Nephron progenitor cell (in vitro differentiated cells): ENCODE measurements around the gene ELOVL6.

Experiments
- DNase-seq: peaks from one replicate; pipeline ENCODE4 v3.0.0; 2021
- H3K27ac Mint-ChIP-seq: 2 replicates; pipeline ENCODE4 v1.8.0; 2021; ENCODE audit warnings: mild to moderate bottlenecking, moderate library complexity, mixed read lengths
- H3K27me3 Mint-ChIP-seq: 2 replicates; pipeline ENCODE4 v1.8.0; 2021; ENCODE audit warnings: mild to moderate bottlenecking, low read depth, mixed read lengths; ENCODE audit not compliant: poor library complexity
- H3K36me3 Mint-ChIP-seq: 2 replicates; pipeline ENCODE4 v1.8.0; 2021; ENCODE audit warnings: low read depth, mixed read lengths
- H3K4me1 Mint-ChIP-seq: 2 replicates; pipeline ENCODE4 v1.8.0; 2021; ENCODE audit warnings: mixed read lengths
- H3K4me3 Mint-ChIP-seq: 2 replicates; pipeline ENCODE4 v1.8.0; 2021; ENCODE audit warnings: mild to moderate bottlenecking, moderate library complexity, mixed read lengths
- H3K9me3 Mint-ChIP-seq: 2 replicates; pipeline ENCODE4 v1.8.0; 2021; ENCODE audit warnings: mild to moderate bottlenecking, moderate library complexity, mixed read lengths
- TF ChIP-seq, protein P1 (sequence below): fragments of 200-600 bp; sonication (generic); IDR thresholded peaks from 2 replicates; pipeline ENCODE4 v1.5.0; 2021; ENCODE audit warnings: antibody characterized with exemption

Gene ELOVL6

DNA sequence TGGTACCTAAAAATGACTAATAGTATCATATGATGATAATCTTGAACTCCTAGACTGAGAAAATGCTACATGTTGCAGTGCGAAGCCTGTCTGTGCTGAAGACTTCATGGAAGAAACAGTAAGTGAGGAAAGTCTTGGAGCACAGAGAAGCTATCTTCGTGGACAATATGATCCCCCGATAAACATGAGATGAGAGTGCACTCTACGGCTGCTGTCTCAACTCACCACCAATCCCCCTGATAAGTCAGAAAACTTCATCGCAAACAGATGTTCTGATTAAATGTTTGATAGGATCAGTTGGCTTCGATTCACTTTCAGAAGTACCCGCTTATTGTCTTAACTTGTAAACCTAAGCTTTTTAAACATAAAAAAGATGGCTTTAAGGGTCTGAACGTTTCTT, 130.2 kb downstream of the ELOVL6 start:
- H3K4me3 Mint-ChIP-seq: no peak overlapping the region
- peaks cover 54% of the 10 kb centered on the region for H3K36me3 Mint-ChIP-seq

DNA sequence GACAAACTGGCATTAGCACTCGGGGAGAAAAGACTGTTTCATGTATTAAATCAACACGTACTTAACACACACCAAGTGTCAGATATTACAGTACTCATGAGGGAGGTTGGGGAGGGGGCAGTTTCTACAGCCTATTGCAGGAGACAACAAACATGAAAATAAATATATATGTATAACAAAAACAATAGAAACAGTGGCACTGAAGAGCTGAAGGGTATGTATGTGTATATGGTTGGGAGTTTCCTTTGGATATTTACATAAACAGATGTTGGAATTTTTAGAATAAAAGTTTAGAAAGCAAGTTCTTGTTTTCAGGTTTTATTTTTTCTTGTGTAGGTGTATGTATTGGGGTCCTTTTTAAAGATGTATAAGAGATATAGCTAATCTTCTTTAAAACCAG, 133.5 kb downstream of the ELOVL6 start:
- no peak overlapping the region for H3K27ac Mint-ChIP-seq
- TF ChIP-seq, protein P1, sequence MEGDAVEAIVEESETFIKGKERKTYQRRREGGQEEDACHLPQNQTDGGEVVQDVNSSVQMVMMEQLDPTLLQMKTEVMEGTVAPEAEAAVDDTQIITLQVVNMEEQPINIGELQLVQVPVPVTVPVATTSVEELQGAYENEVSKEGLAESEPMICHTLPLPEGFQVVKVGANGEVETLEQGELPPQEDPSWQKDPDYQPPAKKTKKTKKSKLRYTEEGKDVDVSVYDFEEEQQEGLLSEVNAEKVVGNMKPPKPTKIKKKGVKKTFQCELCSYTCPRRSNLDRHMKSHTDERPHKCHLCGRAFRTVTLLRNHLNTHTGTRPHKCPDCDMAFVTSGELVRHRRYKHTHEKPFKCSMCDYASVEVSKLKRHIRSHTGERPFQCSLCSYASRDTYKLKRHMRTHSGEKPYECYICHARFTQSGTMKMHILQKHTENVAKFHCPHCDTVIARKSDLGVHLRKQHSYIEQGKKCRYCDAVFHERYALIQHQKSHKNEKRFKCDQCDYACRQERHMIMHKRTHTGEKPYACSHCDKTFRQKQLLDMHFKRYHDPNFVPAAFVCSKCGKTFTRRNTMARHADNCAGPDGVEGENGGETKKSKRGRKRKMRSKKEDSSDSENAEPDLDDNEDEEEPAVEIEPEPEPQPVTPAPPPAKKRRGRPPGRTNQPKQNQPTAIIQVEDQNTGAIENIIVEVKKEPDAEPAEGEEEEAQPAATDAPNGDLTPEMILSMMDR: no peak
- H3K4me3 Mint-ChIP-seq: no peak overlapping the region
- H3K4me1 Mint-ChIP-seq: peaks cover 4% of the 10 kb centered on the region
- DNase-seq: no peak
- H3K9me3 Mint-ChIP-seq: no peaks in the 10 kb centered on the region
- H3K36me3 Mint-ChIP-seq: peaks cover 34% of the 10 kb centered on the region
- no peaks in the 10 kb centered on the region for H3K27me3 Mint-ChIP-seq

More for the DNA sequence above, 130.2 kb downstream of the ELOVL6 start:
- Mint-ChIP-seq H3K27ac (no peak overlapping the region), H3K9me3 (no peaks in the 10 kb centered on the region), H3K4me1 (peaks cover 6% of the 10 kb centered on the region), H3K27me3 (no peaks in the 10 kb centered on the region)
- TF ChIP-seq, protein P1: no peak
- DNase-seq: no peak

DNA sequence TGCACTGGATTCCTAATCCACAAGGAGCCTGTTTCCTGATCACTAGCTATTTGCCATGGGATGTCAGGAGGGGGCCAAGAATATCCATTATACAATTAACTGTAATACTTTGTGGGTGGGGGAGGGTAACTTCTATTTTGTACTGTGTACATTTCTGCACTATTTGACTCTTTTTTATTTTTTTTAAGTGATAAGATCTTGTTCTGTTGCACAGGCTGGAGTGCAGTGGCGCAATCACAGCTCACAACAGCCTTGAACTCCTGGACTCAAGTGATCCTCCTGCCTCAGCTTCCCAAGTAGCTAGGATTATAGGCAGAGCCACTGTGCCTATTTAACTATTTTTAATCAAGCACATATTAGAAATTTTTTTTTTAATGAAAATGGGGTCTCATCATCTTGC, 134.1 kb downstream of the ELOVL6 start:
- TF ChIP-seq, protein P1: no peak
- Mint-ChIP-seq H3K4me3 (no peak overlapping the region), H3K27me3 (no peaks in the 10 kb centered on the region), H3K4me1 (peaks cover 4% of the 10 kb centered on the region), H3K36me3 (peaks cover 34% of the 10 kb centered on the region), H3K9me3 (no peaks in the 10 kb centered on the region), H3K27ac (no peak overlapping the region)
- DNase-seq: no peak

DNA sequence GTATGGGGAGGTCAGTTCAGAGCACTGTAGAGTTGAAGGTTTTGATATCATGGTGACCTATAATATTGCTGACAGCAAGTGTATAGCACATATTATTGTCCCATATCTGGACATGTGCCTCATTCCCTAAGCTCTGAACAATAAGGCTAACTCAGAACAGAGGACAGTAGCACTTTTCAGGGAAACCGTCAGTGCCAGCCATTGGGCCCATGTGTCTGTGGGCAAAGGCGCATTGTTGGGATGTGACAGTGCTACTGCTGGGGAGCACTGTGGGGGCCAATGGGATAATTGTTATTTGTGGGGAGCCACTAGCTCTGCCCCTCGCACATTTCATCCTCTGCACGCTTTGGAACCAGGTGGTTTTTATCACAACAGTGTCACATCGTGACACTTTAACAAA, 136.2 kb downstream of the ELOVL6 start:
- TF ChIP-seq, protein P1: no peak
- H3K9me3 Mint-ChIP-seq: no peaks in the 10 kb centered on the region
- peaks cover 28% of the 10 kb centered on the region for H3K36me3 Mint-ChIP-seq
- peaks cover 5% of the 10 kb centered on the region for H3K4me1 Mint-ChIP-seq
- no peak overlapping the region for H3K27ac Mint-ChIP-seq
- H3K27me3 Mint-ChIP-seq: no peaks in the 10 kb centered on the region
- H3K4me3 Mint-ChIP-seq: no peak overlapping the region
- no peak for DNase-seq

DNA sequence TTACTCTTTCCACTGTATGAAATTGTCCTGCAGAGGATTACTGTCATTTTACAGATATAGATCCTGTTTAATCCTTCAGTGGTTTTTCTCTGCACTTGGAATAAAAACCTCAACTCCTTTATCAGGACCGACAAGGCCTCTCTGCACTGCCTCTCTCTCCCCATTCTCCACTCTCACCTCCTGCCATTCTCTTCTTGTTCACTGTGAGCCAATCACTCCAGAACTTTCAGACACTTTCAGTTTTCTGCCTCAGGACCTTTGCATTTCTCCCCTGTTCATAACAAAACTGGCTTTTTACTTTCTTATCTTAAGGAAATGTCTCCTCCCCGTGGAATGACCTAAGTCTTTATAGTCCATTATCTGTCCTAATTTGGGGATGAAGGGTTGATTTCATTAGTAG, 137.3 kb downstream of the ELOVL6 start:
- TF ChIP-seq, protein P1: no peak
- no peak for DNase-seq
- no peaks in the 10 kb centered on the region for H3K9me3 Mint-ChIP-seq
- no peaks in the 10 kb centered on the region for H3K27me3 Mint-ChIP-seq
- H3K36me3 Mint-ChIP-seq: peaks cover 32% of the 10 kb centered on the region
- H3K27ac Mint-ChIP-seq: no peak overlapping the region
- peaks cover 14% of the 10 kb centered on the region for H3K4me1 Mint-ChIP-seq
- H3K4me3 Mint-ChIP-seq: no peak overlapping the region

DNA sequence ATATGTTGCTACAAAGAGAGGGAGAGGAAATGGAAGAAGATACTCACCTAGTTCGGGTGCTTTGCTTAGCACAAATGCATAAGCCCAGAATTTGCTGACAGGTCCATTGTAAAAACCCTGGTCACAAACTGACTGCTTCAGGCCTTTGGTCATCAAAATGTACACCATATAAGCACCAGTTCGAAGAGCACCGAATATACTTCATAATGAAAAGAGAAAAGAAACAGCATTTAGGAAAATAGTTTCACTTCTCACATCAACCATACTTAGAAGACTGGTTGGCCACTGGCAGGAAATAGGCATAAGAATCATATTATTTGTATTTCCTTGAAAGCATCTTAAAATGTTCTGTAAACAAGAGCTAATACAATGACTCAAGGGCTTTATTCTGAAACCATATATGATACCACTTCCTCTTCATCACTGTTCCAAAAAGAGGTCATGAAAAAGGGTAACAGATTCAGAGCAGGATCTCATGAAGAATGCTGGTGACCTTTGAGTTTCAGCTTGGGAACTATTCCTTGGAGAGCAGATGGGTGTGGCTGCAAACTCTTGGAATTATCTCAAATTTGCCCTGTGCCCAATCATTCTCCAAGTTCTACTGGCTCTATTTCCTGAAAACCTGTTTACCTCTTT, 138.7 kb downstream of the ELOVL6 start:
- DNase-seq: no peak
- H3K9me3 Mint-ChIP-seq: no peaks in the 10 kb centered on the region
- no peaks in the 10 kb centered on the region for H3K27me3 Mint-ChIP-seq
- peak overlapping the region; percentile 40 for H3K27ac Mint-ChIP-seq
- TF ChIP-seq, protein P1: no peak
- H3K4me3 Mint-ChIP-seq: no peak overlapping the region
- peaks cover 35% of the 10 kb centered on the region for H3K36me3 Mint-ChIP-seq
- peaks cover 23% of the 10 kb centered on the region for H3K4me1 Mint-ChIP-seq
